A549 (cell line): Measurements from ENCODE around the gene SLC66A2. TPM values are rescaled to one million over a fixed set of nuclear protein-coding genes. Genes with fewer than 3 reads are reported as not detected.

Source experiments
- ATAC-seq, 2 experiments: fragments of 200-7000 bp in 1 of 2; fragments of >200 bp in 1 of 2; cut with Nextera tagmentation in 1 of 2; cut with Tn5 transposase in 1 of 2; 3 replicates each; pipeline versions ENCODE4 v1.8.0 to v1.9.1; 2018 to 2020; ENCODE audit warnings: mild to moderate bottlenecking in 1 of 2, moderate library complexity in 1 of 2
- CTCF ChIA-PET: fragments of 300-600 bp; sonication (Branson Sonifier 250); formaldehyde crosslinking; extraction: SDS; loops from one replicate; lab custom pipeline; 2021; ENCODE audit warnings: antibody characterized with exemption, inconsistent platforms; lab: Yijun Ruan, JAX
- POLR2A ChIA-PET: fragments of 350-600 bp; formaldehyde crosslinking; extraction: SDS; loops from one replicate; lab custom pipeline; 2021; ENCODE audit warnings: antibody characterized with exemption, inconsistent platforms; lab: Yijun Ruan, JAX
- DNase-seq, 2 experiments: peaks; one replicate each; pipeline versions ENCODE4 v3.0.0 to v3.0.0-alpha.2; 2011 to 2016; ENCODE audit warnings: low read depth in 1 of 2, low spot score in 1 of 2
- FAIRE-seq: peaks from 2 replicates; lab custom pipeline; 2011; peaks lifted over from hg19 to GRCh38; lab: Jason Lieb, UNC
- H3K27ac ChIP-seq, 2 experiments: fragments of >200 bp; sonication (Bioruptor Twin); formaldehyde crosslinking; 3 replicates each; pipeline ENCODE4 v1.5.1; 2016 to 2017
- H3K4me1 ChIP-seq: fragments of >200 bp; sonication (Bioruptor Twin); formaldehyde crosslinking; 3 replicates; pipeline ENCODE4 v1.6.1; 2016
- H3K4me2 ChIP-seq: fragments of >200 bp; sonication (Bioruptor Twin); formaldehyde crosslinking; 3 replicates; pipeline ENCODE4 v1.6.1; 2016
- H3K4me3 ChIP-seq: fragments of >200 bp; sonication (Bioruptor Twin); formaldehyde crosslinking; 3 replicates; pipeline ENCODE4 v1.5.1; 2016
- H3K9me3 ChIP-seq: fragments of >200 bp; sonication (Bioruptor Twin); formaldehyde crosslinking; 3 replicates; pipeline ENCODE4 v1.6.1; 2016
- ATOH8 ChIP-seq: fragments of 250-450 bp; sonication (Bioruptor Pico); IDR thresholded peaks from 2 replicates; pipeline ENCODE4 v1.5.0; 2020; ENCODE audit warnings: low read depth, mild to moderate bottlenecking, moderate library complexity
- BHLHE40 ChIP-seq: IDR thresholded peaks from 2 replicates; pipeline ENCODE4 v1.6.1; 2012; ENCODE audit warnings: low read depth, low read length, inconsistent platforms
- CBX2 ChIP-seq: fragments of 200-600 bp; sonication (generic); IDR thresholded peaks from 2 replicates; pipeline ENCODE4 v1.6.1; 2016; ENCODE audit warnings: low read depth, mild to moderate bottlenecking, borderline replicate concordance
- CBX8 ChIP-seq: fragments of 200-600 bp; sonication (generic); IDR thresholded peaks from 2 replicates; pipeline ENCODE4 v1.6.1; 2016
- CHD2 ChIP-seq: fragments of 150-350 bp; IDR thresholded peaks from 2 replicates; pipeline ENCODE4 v1.6.1; 2014; ENCODE audit warnings: low read length; ENCODE audit not compliant: partially characterized antibody
- EHF ChIP-seq: fragments of 250-450 bp; sonication (Bioruptor Pico); IDR thresholded peaks from 2 replicates; pipeline ENCODE4 v1.5.0; 2020; ENCODE audit warnings: mild to moderate bottlenecking
- EHMT2 ChIP-seq: fragments of 200-600 bp; sonication (generic); IDR thresholded peaks from 2 replicates; pipeline ENCODE4 v1.6.1; 2016; ENCODE audit warnings: antibody characterized with exemption, low read depth, mild to moderate bottlenecking, moderate library complexity
- ELK1 ChIP-seq: fragments of 150-350 bp; IDR thresholded peaks from 2 replicates; pipeline ENCODE4 v1.6.1; 2014; ENCODE audit warnings: low read depth, mild to moderate bottlenecking, low read length
- FOSB ChIP-seq: fragments of 250-450 bp; sonication (Bioruptor Pico); IDR thresholded peaks from 2 replicates; pipeline ENCODE4 v1.5.0; 2020; ENCODE audit warnings: mild to moderate bottlenecking, moderate library complexity
- FOXS1 ChIP-seq: fragments of 250-450 bp; sonication (Bioruptor Pico); IDR thresholded peaks from 2 replicates; pipeline ENCODE4 v1.5.0; 2020; ENCODE audit warnings: mild to moderate bottlenecking, moderate library complexity
- HDAC2 ChIP-seq: fragments of 200-600 bp; sonication (generic); IDR thresholded peaks from 2 replicates; pipeline ENCODE4 v1.6.1; 2016
- HES2 ChIP-seq: fragments of >200 bp; sonication (Bioruptor Twin); formaldehyde crosslinking; IDR thresholded peaks from 2 replicates; pipeline ENCODE4 v1.6.1; 2016
- HEYL ChIP-seq: fragments of 250-450 bp; sonication (Bioruptor Pico); IDR thresholded peaks from 2 replicates; pipeline ENCODE4 v1.8.0; 2021; ENCODE audit warnings: mild to moderate bottlenecking, moderate library complexity
- MAFK ChIP-seq: fragments of 450-650 bp; IDR thresholded peaks from 2 replicates; pipeline ENCODE4 v1.6.1; 2014; ENCODE audit not compliant: partially characterized antibody
- MAZ ChIP-seq: fragments of 150-350 bp; IDR thresholded peaks from 2 replicates; pipeline ENCODE4 v1.6.1; 2014; ENCODE audit warnings: antibody characterized with exemption, low read depth, low read length, borderline replicate concordance
- MYC ChIP-seq: IDR thresholded peaks from 2 replicates; pipeline ENCODE4 v1.6.1; 2012; ENCODE audit warnings: mild to moderate bottlenecking, inconsistent platforms, low read length, improper control_type of control experiment, borderline replicate concordance
- POLR2AphosphoS2 ChIP-seq: conservative IDR thresholded peaks from 2 replicates; pipeline ENCODE4 v1.6.1; 2012; ENCODE audit warnings: low read length, improper control_type of control experiment, inconsistent platforms
- RAD21 ChIP-seq, 2 experiments: fragments of >200 bp in 1 of 2; sonication (Bioruptor Twin) in 1 of 2; formaldehyde crosslinking in 1 of 2; IDR thresholded peaks in 1 of 2; conservative IDR thresholded peaks in 1 of 2; 2 replicates in 1 of 2; 3 replicates in 1 of 2; pipeline ENCODE4 v1.6.1; 2012 to 2018; ENCODE audit warnings: inconsistent platforms in 1 of 2
- RARB ChIP-seq: fragments of 250-450 bp; sonication (Bioruptor Pico); IDR thresholded peaks from 2 replicates; pipeline ENCODE4 v1.8.0; 2021; ENCODE audit warnings: mild to moderate bottlenecking, moderate library complexity
- RCOR1 ChIP-seq: fragments of 150-350 bp; IDR thresholded peaks from 2 replicates; pipeline ENCODE4 v1.6.1; 2014; ENCODE audit warnings: antibody characterized with exemption, low read length, low read depth
- RFX5 ChIP-seq: fragments of 450-650 bp; IDR thresholded peaks from 2 replicates; pipeline ENCODE4 v1.7.1; 2014; ENCODE audit warnings: antibody characterized with exemption, mild to moderate bottlenecking, moderate library complexity
- SREBF2 ChIP-seq: fragments of 450-650 bp; IDR thresholded peaks from 2 replicates; pipeline ENCODE4 v1.6.1; 2014; ENCODE audit warnings: mild to moderate bottlenecking, moderate library complexity
- ZFP36 ChIP-seq: fragments of 450-650 bp; IDR thresholded peaks from 2 replicates; pipeline ENCODE4 v1.6.1; 2014; ENCODE audit warnings: borderline replicate concordance; ENCODE audit not compliant: partially characterized antibody
- ZSCAN20 ChIP-seq: fragments of 250-450 bp; sonication (Bioruptor Pico); IDR thresholded peaks from 2 replicates; pipeline ENCODE4 v1.8.0; 2022; ENCODE audit warnings: mild to moderate bottlenecking, moderate library complexity
- WGBS: methylation state at CpG from one replicate; pipeline ENCODE4 v1.1.6; 2017; ENCODE audit errors: missing lambda C conversion rate; 5-methylcytosine and 5-hydroxymethylcytosine counted together
- polyA plus RNA-seq, 4 experiments: library from polyadenylated mRNA; depleted of rRNA in 3 of 4; stranded (reverse); fragments of >200 nt; fragmentation: RNase III in 1 of 4; extraction: RNeasy Plus Mini Kit Qiagen cat#74134 plus additional on column Dnase treatment in 1 of 4; gene quantifications; 2 replicates in 3 of 4; 3 replicates in 1 of 4; pipeline ENCODE4 v1.2.3, GENCODE V29; 2011 to 2017

SLC66A2 gene
- polyA plus RNA-seq, 2 of the 4 experiments (the other 2 are of a cell fraction): 4.8 to 11.5 TPM

GRCh38 chr18:79917169-79917852 lies 34.1 kb downstream of the SLC66A2 start:
- CTCF ChIA-PET: no interaction called here
- no peak for DNase-seq
- WGBS: 93% methylated on average over 5 of the region's 28 CpGs
- no peak overlapping the region for H3K4me3 ChIP-seq
- H3K9me3 ChIP-seq: no peaks in the 10 kb centered on the region
- POLR2A ChIA-PET: no interaction called here
- TF ChIP-seq ZFP36: no peak
- TF ChIP-seq EHMT2: no peak
- TF ChIP-seq RARB (CRISPR knock-in tag): no peak
- no peak for TF ChIP-seq RCOR1
- no peak for TF ChIP-seq FOSB (CRISPR knock-in tag)
- no peak for TF ChIP-seq MAFK
- TF ChIP-seq RAD21 (conservative IDR thresholded peaks at IDR 0.05 in 1 of 2, IDR thresholded peaks at IDR 0.05 in 1 of 2): no peak
- TF ChIP-seq MAZ: no peak
- no peak for TF ChIP-seq HEYL
- TF ChIP-seq CHD2: no peak
- no peak for TF ChIP-seq SREBF2
- TF ChIP-seq ATOH8: no peak
- no peak for TF ChIP-seq ELK1
- TF ChIP-seq FOXS1 (CRISPR knock-in tag): no peak
- TF ChIP-seq CBX8: no peak
- no peak for TF ChIP-seq CBX2
- TF ChIP-seq RFX5: no peak
- TF ChIP-seq BHLHE40: no peak
- TF ChIP-seq, all 56 proteins: peak for 0
- FAIRE-seq (no peak), ATAC-seq (no peak)
- Histone ChIP-seq H3K4me2 (no peak overlapping the region), H3K4me1 (no peaks in the 10 kb centered on the region), H3K27ac (no peak overlapping the region)

GRCh38 chr18:79916546-79917168 lies 34.8 kb downstream of the SLC66A2 start:
- CTCF ChIA-PET: no interaction called here
- Histone ChIP-seq H3K9me3 (no peaks in the 10 kb centered on the region), H3K27ac (no peak overlapping the region), H3K4me2 (no peak overlapping the region), H3K4me3 (no peak overlapping the region), H3K4me1 (no peaks in the 10 kb centered on the region)
- ATAC-seq (no peak), DNase-seq (no peak), FAIRE-seq (no peak)
- POLR2A ChIA-PET: no interaction called here
- WGBS: 97% methylated on average over 14 of the region's 24 CpGs
- TF ChIP-seq ZFP36 (no peak), ZSCAN20 (CRISPR knock-in tag) (no peak), MYC (no peak), HDAC2 (no peak), POLR2AphosphoS2 (no peak), EHF (CRISPR knock-in tag) (no peak), HES2 (no peak)
